ENCODE data around the gene IDI1. TPM values are rescaled to one million over a fixed set of nuclear protein-coding genes. Genes with fewer than 3 reads are reported as not detected.

The IDI1 gene
- total and polyA plus RNA-seq, 2 of the 13 experiments (the other 11 are each of a cell fraction or from before 2014, with no cell fraction given) = 44.4 to 145 TPM

- TF ChIP-seq HNF1A (IDR thresholded peaks at IDR 0.05; ENCODE audit: low read depth) (no peak), HNF1A (CRISPR knock-in tag; IDR thresholded peaks at IDR 0.05; ENCODE audit: borderline replicate concordance) (peak; percentile 58), NR2F2 (IDR thresholded peaks at IDR 0.05; ENCODE audit: borderline replicate concordance, low read depth) (no peak), ZNF234 (CRISPR knock-in tag; conservative IDR thresholded peaks at IDR 0.05) (peak; percentile 92), SMC3 (IDR thresholded peaks at IDR 0.05; ENCODE audit: low read length) (no peak), HDAC6 (IDR thresholded peaks at IDR 0.05; ENCODE audit: low read depth, low read length) (no peak), CSRNP2 (CRISPR knock-in tag; conservative IDR thresholded peaks at IDR 0.05; ENCODE audit: low read depth) (no peak), ZNF780A (CRISPR knock-in tag; IDR thresholded peaks at IDR 0.05) (peak; percentile 86), ZNF773 (CRISPR knock-in tag; IDR thresholded peaks at IDR 0.05; ENCODE audit: borderline replicate concordance) (peak; percentile 23; the same call in 1 of the 2 replicates), ZNF501 (CRISPR knock-in tag; IDR thresholded peaks at IDR 0.05) (peak; percentile 77), REXO4 (CRISPR knock-in tag; IDR thresholded peaks at IDR 0.05; ENCODE audit: borderline replicate concordance) (no peak), MLX (CRISPR knock-in tag; IDR thresholded peaks at IDR 0.05) (no peak), IKZF5 (CRISPR knock-in tag; IDR thresholded peaks at IDR 0.05) (peak; percentile 45; the same call in 1 of the 2 replicates), ZNF136 (CRISPR knock-in tag; IDR thresholded peaks at IDR 0.05; ENCODE audit: low read depth) (no peak), ZNF251 (CRISPR knock-in tag; IDR thresholded peaks at IDR 0.05) (no peak), SP140L (CRISPR knock-in tag; IDR thresholded peaks at IDR 0.05; ENCODE audit: borderline replicate concordance) (no peak), SNAPC5 (CRISPR knock-in tag; IDR thresholded peaks at IDR 0.05; ENCODE audit: borderline replicate concordance) (no peak), MZF1 (CRISPR knock-in tag; IDR thresholded peaks at IDR 0.05; ENCODE audit: borderline replicate concordance) (no peak), MIXL1 (CRISPR knock-in tag; IDR thresholded peaks at IDR 0.05) (no peak), ZNF512 (CRISPR knock-in tag; IDR thresholded peaks at IDR 0.05) (no peak), ISX (CRISPR knock-in tag; conservative IDR thresholded peaks at IDR 0.05) (no peak)
Measured at GRCh38 chr10:1056326-1057105, 7.6 kb upstream of the IDI1 start, which contains the start of gene WDR37 (continued).
